ENCODE results near the gene CTNND2. TPM values are rescaled to one million over a fixed set of nuclear protein-coding genes. Genes with fewer than 3 reads are reported as not detected.

The CTNND2 gene
- polyA plus RNA-seq, 1 donor from 2014 or later = not detected

GRCh38 chr5:10989577-10990263 is 914.5 kb downstream of the CTNND2 start:
- peak overlapping the region in 1 of 4 donors; percentile 47 for H3K4me3 Mint-ChIP-seq
- no peak overlapping the region for H3K27ac Mint-ChIP-seq
- peaks cover 0 to 10% (median 8%) of the 10 kb centered on the region in 3 donors for H3K4me1 Mint-ChIP-seq
- H3K27me3 Mint-ChIP-seq = peaks cover 29% of the 10 kb centered on the region
- peaks cover 1% of the 10 kb centered on the region for H3K36me3 Mint-ChIP-seq
- H3K9me3 Mint-ChIP-seq = no peaks in the 10 kb centered on the region

GRCh38 chr5:10988622-10989021 is 915.6 kb downstream of the CTNND2 start:
- Mint-ChIP-seq H3K9me3 (no peaks in the 10 kb centered on the region), H3K4me1 (peaks cover 0 to 10% (median 8%) of the 10 kb centered on the region in 3 donors), H3K27me3 (peaks cover 29% of the 10 kb centered on the region), H3K36me3 (peaks cover 1% of the 10 kb centered on the region), H3K4me3 (peak overlapping the region in 2 of 4 donors; percentile 36 to 82), H3K27ac (peak overlapping the region in 1 of 3 donors; percentile 20)

GRCh38 chr5:10987925-10988504 is 916.2 kb downstream of the CTNND2 start:
- peaks cover 1% of the 10 kb centered on the region for H3K36me3 Mint-ChIP-seq
- no peaks in the 10 kb centered on the region for H3K9me3 Mint-ChIP-seq
- peaks cover 29% of the 10 kb centered on the region for H3K27me3 Mint-ChIP-seq
- H3K4me3 Mint-ChIP-seq = peak overlapping the region in 2 of 4 donors; percentile 73 to 82
- peak overlapping the region in 1 of 3 donors; percentile 20 for H3K27ac Mint-ChIP-seq
- H3K4me1 Mint-ChIP-seq = peaks cover 0 to 10% (median 8%) of the 10 kb centered on the region in 3 donors

GRCh38 chr5:10987276-10987924 is 916.8 kb downstream of the CTNND2 start:
- Mint-ChIP-seq H3K4me1 (peaks cover 0 to 10% (median 8%) of the 10 kb centered on the region in 3 donors), H3K36me3 (peaks cover 1% of the 10 kb centered on the region), H3K27me3 (peaks cover 27% of the 10 kb centered on the region), H3K4me3 (peak overlapping the region in 1 of 4 donors; percentile 73), H3K27ac (no peak overlapping the region), H3K9me3 (no peaks in the 10 kb centered on the region)

- H3K36me3 Mint-ChIP-seq = peaks cover 1% of the 10 kb centered on the region
- no peak overlapping the region for H3K4me3 Mint-ChIP-seq
- H3K9me3 Mint-ChIP-seq = no peaks in the 10 kb centered on the region
- H3K4me1 Mint-ChIP-seq = peaks cover 0 to 10% (median 8%) of the 10 kb centered on the region in 3 donors
- H3K27ac Mint-ChIP-seq = no peak overlapping the region
- peaks cover 26% of the 10 kb centered on the region for H3K27me3 Mint-ChIP-seq
Measured at GRCh38 chr5:10985721-10986110, 918.5 kb downstream of the CTNND2 start.

GRCh38 chr5:10985091-10985720 is 919.0 kb downstream of the CTNND2 start:
- no peaks in the 10 kb centered on the region for H3K9me3 Mint-ChIP-seq
- H3K36me3 Mint-ChIP-seq = peaks cover 1% of the 10 kb centered on the region
- H3K27me3 Mint-ChIP-seq = peaks cover 26% of the 10 kb centered on the region
- peaks cover 0 to 10% (median 8%) of the 10 kb centered on the region in 3 donors for H3K4me1 Mint-ChIP-seq
- no peak overlapping the region for H3K27ac Mint-ChIP-seq
- H3K4me3 Mint-ChIP-seq = no peak overlapping the region

GRCh38 chr5:10984021-10984715 is 920.1 kb downstream of the CTNND2 start:
- peaks cover 1% of the 10 kb centered on the region for H3K36me3 Mint-ChIP-seq
- peaks cover 0 to 10% (median 8%) of the 10 kb centered on the region in 3 donors for H3K4me1 Mint-ChIP-seq
- no peaks in the 10 kb centered on the region for H3K9me3 Mint-ChIP-seq
- no peak overlapping the region for H3K4me3 Mint-ChIP-seq
- peaks cover 20% of the 10 kb centered on the region for H3K27me3 Mint-ChIP-seq
- H3K27ac Mint-ChIP-seq = no peak overlapping the region

GRCh38 chr5:10982626-10983025 is 921.6 kb downstream of the CTNND2 start:
- no peak overlapping the region for H3K27ac Mint-ChIP-seq
- H3K4me3 Mint-ChIP-seq = no peak overlapping the region

GRCh38 chr5:10981932-10982331 is 922.3 kb downstream of the CTNND2 start:
- peaks cover 9% of the 10 kb centered on the region for H3K27me3 Mint-ChIP-seq
- no peaks in the 10 kb centered on the region for H3K4me1 Mint-ChIP-seq
- peaks cover 0 to 2% (median 0%) of the 10 kb centered on the region in 3 donors for H3K9me3 Mint-ChIP-seq
- no peaks in the 10 kb centered on the region for H3K36me3 Mint-ChIP-seq
- H3K27ac Mint-ChIP-seq = no peak overlapping the region
- H3K4me3 Mint-ChIP-seq = no peak overlapping the region

More at GRCh38 chr5:10982626-10983025, 921.6 kb downstream of the CTNND2 start:
- H3K4me1 Mint-ChIP-seq = peaks cover 0 to under 1% (median 0%) of the 10 kb centered on the region in 3 donors
- peaks cover 11% of the 10 kb centered on the region for H3K27me3 Mint-ChIP-seq
- no peaks in the 10 kb centered on the region for H3K36me3 Mint-ChIP-seq
- H3K9me3 Mint-ChIP-seq = peaks cover 0 to 1% (median 0%) of the 10 kb centered on the region in 3 donors

- Mint-ChIP-seq H3K4me3 (no peak overlapping the region), H3K36me3 (no peaks in the 10 kb centered on the region), H3K9me3 (peaks cover 0 to 2% (median 0%) of the 10 kb centered on the region in 3 donors), H3K27ac (no peak overlapping the region), H3K4me1 (no peaks in the 10 kb centered on the region), H3K27me3 (peaks cover 7% of the 10 kb centered on the region)
Measured at GRCh38 chr5:10977011-10977410, 927.2 kb downstream of the CTNND2 start.

- no peaks in the 10 kb centered on the region for H3K36me3 Mint-ChIP-seq
- H3K9me3 Mint-ChIP-seq = peaks cover 0 to 2% (median 0%) of the 10 kb centered on the region in 3 donors
- H3K27ac Mint-ChIP-seq = no peak overlapping the region
- peaks cover 6% of the 10 kb centered on the region for H3K27me3 Mint-ChIP-seq
- H3K4me1 Mint-ChIP-seq = no peaks in the 10 kb centered on the region
- no peak overlapping the region for H3K4me3 Mint-ChIP-seq
Measured at GRCh38 chr5:10975945-10976344, 928.3 kb downstream of the CTNND2 start.

GRCh38 chr5:10974850-10975249 is 929.4 kb downstream of the CTNND2 start:
- no peak overlapping the region for H3K27ac Mint-ChIP-seq

GRCh38 chr5:10973316-10973715 is 930.9 kb downstream of the CTNND2 start:
- Mint-ChIP-seq H3K27ac (no peak overlapping the region), H3K27me3 (peaks cover 7% of the 10 kb centered on the region), H3K36me3 (no peaks in the 10 kb centered on the region), H3K4me3 (no peak overlapping the region), H3K9me3 (peaks cover 0 to 2% (median 0%) of the 10 kb centered on the region in 3 donors), H3K4me1 (peaks cover 0 to 1% (median 0%) of the 10 kb centered on the region in 3 donors)

More at GRCh38 chr5:10974850-10975249, 929.4 kb downstream of the CTNND2 start:
- Mint-ChIP-seq H3K36me3 (no peaks in the 10 kb centered on the region), H3K4me3 (no peak overlapping the region), H3K9me3 (peaks cover 0 to 2% (median 0%) of the 10 kb centered on the region in 3 donors), H3K4me1 (no peaks in the 10 kb centered on the region), H3K27me3 (peaks cover 4% of the 10 kb centered on the region)

- Mint-ChIP-seq H3K36me3 (no peaks in the 10 kb centered on the region), H3K4me1 (peaks cover 0 to 1% (median 0%) of the 10 kb centered on the region in 3 donors), H3K9me3 (no peaks in the 10 kb centered on the region), H3K27ac (peak overlapping the region in 1 of 3 donors; percentile 40), H3K4me3 (no peak overlapping the region), H3K27me3 (peaks cover 4% of the 10 kb centered on the region)
Measured at GRCh38 chr5:10969684-10970180, 934.5 kb downstream of the CTNND2 start.
